Neural progenitor cell (in vitro differentiated cells): ENCODE measurements around the gene LHX6.

Experiments
- CTCF ChIP-seq: fragments of 200-600 bp; sonication (generic); IDR thresholded peaks from 2 replicates; pipeline ENCODE4 v1.5.1; 2017; ENCODE audit warnings: antibody characterized with exemption, mild to moderate bottlenecking
- EZH2 ChIP-seq: fragments of 200-600 bp; sonication (generic); IDR thresholded peaks from 2 replicates; pipeline ENCODE4 v1.6.1; 2017; ENCODE audit warnings: antibody characterized with exemption, mild to moderate bottlenecking, moderate library complexity

- TF ChIP-seq CTCF: no peak
- TF ChIP-seq EZH2: no peak
Observed at GRCh38 chr9:122251351-122251750, 22.6 kb upstream of the LHX6 start.
